NCI-H2171 (cell line): Measurements from ENCODE around the gene EXO5.
"Not testable (repeated sequence)": the region's sequence is repeated elsewhere in the genome, so short reads cannot be mapped to it uniquely, and the experiment has no call there.

ENCODE experiments used
- DNase-seq: peaks from one replicate; lab custom pipeline; 2025; lab: John Stamatoyannopoulos, UW

EXO5 gene

DNA sequence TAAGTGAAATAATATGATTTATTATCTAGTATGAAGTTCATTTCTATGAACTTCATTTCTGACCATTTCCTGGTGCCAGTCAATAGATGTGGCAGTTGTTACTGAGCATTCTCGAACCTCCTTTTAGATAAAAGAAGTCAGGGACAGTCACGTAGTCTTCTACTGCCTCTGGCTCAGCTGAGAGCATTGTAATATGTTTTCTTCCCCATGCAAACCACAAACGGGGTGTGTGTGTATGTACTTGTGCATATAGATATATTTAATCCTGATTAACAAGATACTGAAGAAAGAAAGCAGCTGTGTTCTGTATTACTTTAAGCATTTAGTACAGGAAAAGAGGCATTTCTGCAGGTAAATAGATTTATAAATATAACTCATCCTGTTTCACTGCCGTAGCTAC is 44.5 kb downstream of the EXO5 start:
- no peak for DNase-seq

DNA sequence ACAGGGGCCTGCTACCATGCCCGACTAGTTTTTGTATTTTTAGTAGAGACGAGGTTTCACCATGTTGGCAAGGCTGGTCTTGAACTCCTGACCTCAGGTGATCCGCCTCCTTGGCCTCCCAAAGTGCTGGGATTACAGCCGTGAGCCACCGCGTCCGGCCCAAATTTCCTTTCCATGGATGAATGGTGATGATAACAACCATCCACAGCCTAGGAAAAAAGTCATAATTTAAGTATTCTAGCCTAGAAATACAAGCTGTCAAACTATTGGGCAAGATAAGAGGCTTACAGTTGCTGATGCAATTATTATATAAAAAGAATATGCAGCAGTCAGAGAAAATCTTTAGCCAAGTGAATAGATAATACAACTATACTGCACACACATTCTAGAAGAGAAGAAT is 46.2 kb downstream of the EXO5 start:
- DNase-seq = not testable (repeated sequence)

- DNase-seq = no peak
These were observed 47.6 kb downstream of the EXO5 start for GRCh38 chr1:40556121-40556520.

DNA sequence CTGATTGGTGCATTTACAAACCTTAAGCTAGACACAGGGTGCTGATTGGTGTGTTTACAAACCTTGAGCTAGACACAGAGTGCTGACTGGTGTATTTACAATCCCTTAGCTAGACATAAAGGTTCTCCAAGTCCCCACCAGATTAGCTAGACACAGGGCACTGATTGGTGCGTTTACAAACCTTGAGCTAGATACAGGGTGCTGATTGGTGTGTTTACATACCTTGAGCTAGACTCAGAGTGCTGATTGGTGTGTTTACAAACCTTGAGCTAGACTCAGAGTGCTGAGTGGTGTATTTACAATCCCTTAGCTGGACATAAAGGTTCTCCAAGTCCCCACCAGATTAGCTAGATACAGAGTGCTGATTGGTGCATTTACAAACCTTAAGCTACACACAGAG is 49.7 kb downstream of the EXO5 start:
- not testable (repeated sequence) for DNase-seq

GRCh38 chr1:40562185-40562584 is 53.6 kb downstream of the EXO5 start:
- DNase-seq = no peak

GRCh38 chr1:40563266-40563665 is 54.7 kb downstream of the EXO5 start:
- no peak for DNase-seq

DNA sequence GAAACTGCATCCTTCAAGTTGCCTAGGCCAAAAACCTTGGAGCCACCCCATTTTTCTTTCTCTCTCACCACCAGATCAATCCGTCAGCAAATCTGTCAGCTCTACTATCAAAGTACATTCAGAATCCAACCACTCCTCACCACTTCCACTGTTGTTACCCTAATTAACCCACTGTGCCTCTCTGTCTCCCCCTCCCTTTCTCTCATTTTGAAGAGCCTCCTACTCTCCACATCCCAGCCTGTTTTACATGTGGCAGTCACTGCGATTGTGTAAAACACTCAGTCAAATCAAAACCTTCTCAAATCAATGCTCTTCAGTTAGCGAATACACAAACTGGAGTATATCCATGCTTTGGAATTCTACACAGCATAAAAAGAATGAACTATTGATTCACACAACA is 55.9 kb downstream of the EXO5 start:
- no peak for DNase-seq

- DNase-seq = no peak
These were observed 56.3 kb downstream of the EXO5 start for GRCh38 chr1:40564913-40565312.
